ENCODE measurements around the gene ANKRA2.

- TF ChIP-seq, protein P1, sequence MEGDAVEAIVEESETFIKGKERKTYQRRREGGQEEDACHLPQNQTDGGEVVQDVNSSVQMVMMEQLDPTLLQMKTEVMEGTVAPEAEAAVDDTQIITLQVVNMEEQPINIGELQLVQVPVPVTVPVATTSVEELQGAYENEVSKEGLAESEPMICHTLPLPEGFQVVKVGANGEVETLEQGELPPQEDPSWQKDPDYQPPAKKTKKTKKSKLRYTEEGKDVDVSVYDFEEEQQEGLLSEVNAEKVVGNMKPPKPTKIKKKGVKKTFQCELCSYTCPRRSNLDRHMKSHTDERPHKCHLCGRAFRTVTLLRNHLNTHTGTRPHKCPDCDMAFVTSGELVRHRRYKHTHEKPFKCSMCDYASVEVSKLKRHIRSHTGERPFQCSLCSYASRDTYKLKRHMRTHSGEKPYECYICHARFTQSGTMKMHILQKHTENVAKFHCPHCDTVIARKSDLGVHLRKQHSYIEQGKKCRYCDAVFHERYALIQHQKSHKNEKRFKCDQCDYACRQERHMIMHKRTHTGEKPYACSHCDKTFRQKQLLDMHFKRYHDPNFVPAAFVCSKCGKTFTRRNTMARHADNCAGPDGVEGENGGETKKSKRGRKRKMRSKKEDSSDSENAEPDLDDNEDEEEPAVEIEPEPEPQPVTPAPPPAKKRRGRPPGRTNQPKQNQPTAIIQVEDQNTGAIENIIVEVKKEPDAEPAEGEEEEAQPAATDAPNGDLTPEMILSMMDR (IDR thresholded peaks at IDR 0.05; ENCODE audit: poor library complexity, severe bottlenecking): no peak
- no peak for TF ChIP-seq EP300 (conservative IDR thresholded peaks at IDR 0.05; ENCODE audit: poor library complexity, severe bottlenecking)
- no peak for TF ChIP-seq EZH2 (IDR thresholded peaks at IDR 0.05; ENCODE audit: borderline replicate concordance, insufficient read depth, low read length, poor library complexity, severe bottlenecking)
- TF ChIP-seq REST (IDR thresholded peaks at IDR 0.05; ENCODE audit: borderline replicate concordance): no peak
Observed at GRCh38 chr5:73528248-73528647, 37.2 kb downstream of the ANKRA2 start.
